Measurements from ENCODE around the gene WDPCP.

DNA sequence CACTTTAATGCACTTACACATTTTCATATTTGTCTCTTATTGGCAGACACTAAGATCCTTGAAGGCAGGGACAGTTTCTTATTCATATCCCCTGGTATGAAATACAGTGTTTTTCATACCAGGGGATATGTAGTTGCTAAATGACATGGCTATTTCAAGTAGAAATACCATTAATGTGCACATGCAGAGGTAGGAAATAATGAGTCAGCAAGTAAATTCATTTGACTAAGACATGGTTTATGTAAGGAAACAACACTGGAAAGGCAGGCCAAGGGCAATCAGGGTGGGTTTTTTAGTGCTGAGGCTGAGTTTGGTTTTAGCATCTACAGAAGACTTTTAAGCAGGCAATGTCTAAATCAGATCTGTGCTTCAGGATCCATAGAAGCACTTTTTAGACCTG lies 155.9 kb downstream of the WDPCP start:
- TF ChIP-seq, protein P1, sequence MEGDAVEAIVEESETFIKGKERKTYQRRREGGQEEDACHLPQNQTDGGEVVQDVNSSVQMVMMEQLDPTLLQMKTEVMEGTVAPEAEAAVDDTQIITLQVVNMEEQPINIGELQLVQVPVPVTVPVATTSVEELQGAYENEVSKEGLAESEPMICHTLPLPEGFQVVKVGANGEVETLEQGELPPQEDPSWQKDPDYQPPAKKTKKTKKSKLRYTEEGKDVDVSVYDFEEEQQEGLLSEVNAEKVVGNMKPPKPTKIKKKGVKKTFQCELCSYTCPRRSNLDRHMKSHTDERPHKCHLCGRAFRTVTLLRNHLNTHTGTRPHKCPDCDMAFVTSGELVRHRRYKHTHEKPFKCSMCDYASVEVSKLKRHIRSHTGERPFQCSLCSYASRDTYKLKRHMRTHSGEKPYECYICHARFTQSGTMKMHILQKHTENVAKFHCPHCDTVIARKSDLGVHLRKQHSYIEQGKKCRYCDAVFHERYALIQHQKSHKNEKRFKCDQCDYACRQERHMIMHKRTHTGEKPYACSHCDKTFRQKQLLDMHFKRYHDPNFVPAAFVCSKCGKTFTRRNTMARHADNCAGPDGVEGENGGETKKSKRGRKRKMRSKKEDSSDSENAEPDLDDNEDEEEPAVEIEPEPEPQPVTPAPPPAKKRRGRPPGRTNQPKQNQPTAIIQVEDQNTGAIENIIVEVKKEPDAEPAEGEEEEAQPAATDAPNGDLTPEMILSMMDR (IDR thresholded peaks at IDR 0.05): no peak
- TF ChIP-seq POLR2AphosphoS5 (IDR thresholded peaks at IDR 0.05): no peak
